Muscle layer of duodenum (tissue), 2 donors: ENCODE data around the gene FAM78A.
"Not testable (repeated sequence)": the region's sequence is repeated elsewhere in the genome, so short reads cannot be mapped to it uniquely, and the experiment has no call there.

Source experiments
- H3K27ac ChIP-seq: one replicate; pipeline ENCODE4 v1.7.0; 2013; ENCODE audit warnings: mild to moderate bottlenecking, low read length
- H3K27me3 ChIP-seq: one replicate; pipeline ENCODE4 v1.7.0; 2013; ENCODE audit warnings: low read depth, mild to moderate bottlenecking, control low read depth, low read length
- H3K36me3 ChIP-seq, 2 donors: one replicate each; pipeline ENCODE4 v1.7.0; 2013; ENCODE audit warnings: low read length in 2 of 2, control low read depth in 1 of 2, mild to moderate bottlenecking in 1 of 2; ENCODE audit not compliant: insufficient read depth in 2 of 2, control insufficient read depth in 1 of 2
- H3K4me1 ChIP-seq, 2 donors: one replicate each; pipeline ENCODE4 v1.7.0; 2013; ENCODE audit warnings: low read length in 2 of 2, mild to moderate bottlenecking in 2 of 2, control low read depth in 1 of 2, moderate library complexity in 1 of 2; ENCODE audit not compliant: insufficient read depth in 2 of 2, control insufficient read depth in 1 of 2
- H3K4me3 ChIP-seq, 2 donors: one replicate each; pipeline ENCODE4 v1.7.0; 2013; ENCODE audit warnings: low read length in 2 of 2, low read depth in 1 of 2, mild to moderate bottlenecking in 1 of 2
- H3K9me3 ChIP-seq, 2 donors: one replicate each; pipeline ENCODE4 v1.7.0; 2013; ENCODE audit warnings: low read length in 2 of 2, control low read depth in 1 of 2, mild to moderate bottlenecking in 1 of 2; ENCODE audit not compliant: control insufficient read depth in 1 of 2
- donor health status: healthy.

The FAM78A gene

DNA sequence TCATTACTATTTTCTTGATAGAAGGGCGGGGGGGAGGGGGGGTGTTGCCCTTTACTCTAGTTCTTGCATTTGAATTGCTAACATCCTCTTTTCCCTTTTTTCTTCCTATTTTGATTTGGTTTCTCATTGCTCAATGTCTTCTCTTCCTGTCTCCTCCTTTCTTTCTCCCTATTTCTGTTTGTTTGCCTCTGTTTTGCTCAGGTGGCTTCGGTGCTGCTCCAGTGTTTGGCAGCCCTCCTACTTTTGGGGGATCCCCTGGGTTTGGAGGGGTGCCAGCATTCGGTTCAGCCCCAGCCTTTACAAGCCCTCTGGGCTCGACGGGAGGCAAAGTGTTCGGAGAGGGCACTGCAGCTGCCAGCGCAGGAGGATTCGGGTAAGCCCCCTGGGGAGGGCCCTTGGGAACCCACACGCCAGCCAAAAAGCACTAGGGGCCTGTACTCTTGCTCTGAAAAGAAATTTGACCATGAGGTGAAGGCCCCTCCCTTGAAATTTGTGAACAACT, 48.3 kb downstream of the FAM78A start:
- no peaks in the 10 kb centered on the region for H3K27me3 ChIP-seq
- H3K4me1 ChIP-seq: peaks cover 0 to 9% of the 10 kb centered on the region in 2 donors
- H3K9me3 ChIP-seq: no peaks in the 10 kb centered on the region
- H3K4me3 ChIP-seq: peak overlapping the region; percentile 19 to 43
- H3K36me3 ChIP-seq: peaks cover 32 to 34% of the 10 kb centered on the region in 2 donors
- no peak overlapping the region for H3K27ac ChIP-seq

DNA sequence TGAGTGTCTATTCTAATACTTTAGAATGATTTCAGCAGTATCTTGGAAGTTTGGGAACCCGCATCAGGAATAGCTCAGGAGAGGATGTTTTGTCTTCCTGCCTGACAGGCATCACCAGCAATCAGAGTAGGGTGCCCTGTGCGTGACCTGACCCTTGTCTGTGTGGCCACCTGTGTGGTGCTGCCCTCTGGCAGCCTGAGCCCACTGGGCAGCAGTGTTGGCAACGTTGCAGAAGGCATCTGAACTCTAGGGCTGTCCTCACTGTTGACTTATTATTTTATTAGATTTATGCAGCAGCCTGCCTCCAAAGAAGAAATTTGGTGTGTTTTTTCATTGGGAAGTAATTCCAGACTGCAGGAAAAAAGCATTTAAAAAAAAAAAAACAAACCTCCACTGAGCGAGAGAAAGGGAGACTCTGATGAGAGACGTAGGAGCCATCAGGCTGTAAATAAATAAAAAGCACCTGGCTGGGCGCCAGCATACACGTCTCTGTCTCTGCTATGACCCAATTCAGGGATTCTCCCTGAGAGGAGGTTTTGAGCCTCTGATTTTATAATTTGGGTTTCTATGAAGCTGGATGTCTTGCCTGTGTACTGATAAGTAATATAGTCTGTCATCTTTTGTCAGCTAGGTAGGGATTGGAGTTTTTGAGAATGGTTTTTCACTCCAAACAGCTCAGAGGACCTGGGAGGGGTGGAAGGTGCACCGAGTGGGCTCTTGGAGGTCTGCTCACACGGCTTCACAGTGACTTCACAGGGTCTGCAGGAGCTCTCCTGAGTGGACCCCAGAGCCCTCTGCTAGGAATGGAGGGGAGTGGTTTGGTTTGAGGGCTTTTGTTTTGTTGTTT, 49.0 kb downstream of the FAM78A start:
- H3K27ac ChIP-seq: no peak overlapping the region
- H3K9me3 ChIP-seq: no peaks in the 10 kb centered on the region
- H3K27me3 ChIP-seq: no peaks in the 10 kb centered on the region
- peaks cover 0 to 9% of the 10 kb centered on the region in 2 donors for H3K4me1 ChIP-seq
- H3K4me3 ChIP-seq: no peak overlapping the region
- H3K36me3 ChIP-seq: peaks cover 31 to 32% of the 10 kb centered on the region in 2 donors

DNA sequence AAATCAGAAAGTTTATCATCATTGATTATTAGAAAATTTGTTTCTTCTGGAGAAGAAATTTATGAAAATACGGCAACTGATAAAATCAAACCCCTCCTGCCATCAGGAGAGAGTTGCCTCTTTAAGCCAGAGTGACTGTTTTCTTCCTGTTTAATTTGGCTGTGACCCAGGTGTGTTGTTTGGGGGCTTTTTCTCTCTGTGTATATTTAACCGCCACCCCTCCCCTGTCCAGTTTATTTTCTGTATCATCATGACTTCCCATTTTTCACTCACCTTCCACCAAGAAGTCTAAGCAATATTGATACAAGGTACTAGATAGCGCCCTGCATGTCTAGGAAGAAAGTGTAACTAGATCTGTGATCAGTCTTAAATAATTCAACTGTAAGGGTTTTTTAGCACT, 50.1 kb downstream of the FAM78A start:
- Histone ChIP-seq H3K4me1 (peaks cover 0 to 9% of the 10 kb centered on the region in 2 donors), H3K4me3 (no peak overlapping the region), H3K27ac (no peak overlapping the region), H3K36me3 (peaks cover 21 to 27% of the 10 kb centered on the region in 2 donors), H3K9me3 (no peaks in the 10 kb centered on the region), H3K27me3 (no peaks in the 10 kb centered on the region)

DNA sequence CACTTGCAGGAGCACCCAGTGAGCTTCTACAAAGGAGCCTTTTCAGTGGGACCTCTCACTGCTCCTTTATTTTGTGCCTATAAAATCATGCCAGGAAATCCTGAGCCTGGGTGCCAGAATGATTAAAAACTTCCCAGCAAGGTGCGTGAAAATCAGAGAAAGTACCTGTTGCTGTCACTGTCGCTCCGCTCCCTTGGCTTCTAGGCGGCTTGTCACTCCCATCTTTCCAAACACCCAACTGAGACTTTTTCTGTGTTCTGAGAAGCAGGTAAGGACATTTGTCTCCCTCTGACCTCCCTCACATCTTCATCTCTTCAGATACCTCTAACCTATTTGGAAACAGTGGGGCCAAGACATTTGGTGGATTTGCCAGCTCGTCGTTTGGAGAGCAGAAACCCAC, 53.9 kb downstream of the FAM78A start:
- Histone ChIP-seq H3K4me3 (no peak overlapping the region), H3K36me3 (peaks cover 20 to 22% of the 10 kb centered on the region in 2 donors)

DNA sequence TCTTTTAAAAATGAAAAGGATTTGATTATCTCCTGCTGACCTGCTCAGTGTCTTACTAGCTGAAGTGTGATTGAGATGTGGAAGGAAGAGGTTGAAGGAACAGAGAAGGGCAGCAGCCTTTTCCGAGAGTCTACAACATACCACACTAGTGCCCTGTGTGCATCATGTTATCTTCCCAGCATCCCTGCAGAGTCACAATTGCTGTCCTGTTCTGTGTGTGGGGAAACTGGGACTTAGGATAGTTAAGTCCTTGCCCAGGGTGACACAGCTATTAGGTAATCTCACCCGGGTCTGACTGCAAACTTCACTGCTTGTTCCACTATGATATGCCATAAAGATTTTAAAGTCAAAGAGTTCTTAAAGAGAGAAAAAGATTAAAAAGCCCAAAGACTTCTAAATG, 55.8 kb downstream of the FAM78A start:
- peaks cover 20 to 22% of the 10 kb centered on the region in 2 donors for H3K36me3 ChIP-seq
- H3K9me3 ChIP-seq: no peaks in the 10 kb centered on the region
- peaks cover 0 to 7% of the 10 kb centered on the region in 2 donors for H3K4me1 ChIP-seq
- no peaks in the 10 kb centered on the region for H3K27me3 ChIP-seq
- H3K4me3 ChIP-seq: no peak overlapping the region
- no peak overlapping the region for H3K27ac ChIP-seq

More for the DNA sequence above, 53.9 kb downstream of the FAM78A start:
- no peaks in the 10 kb centered on the region for H3K9me3 ChIP-seq
- H3K27ac ChIP-seq: no peak overlapping the region
- H3K4me1 ChIP-seq: peaks cover 0 to 7% of the 10 kb centered on the region in 2 donors
- H3K27me3 ChIP-seq: no peaks in the 10 kb centered on the region

DNA sequence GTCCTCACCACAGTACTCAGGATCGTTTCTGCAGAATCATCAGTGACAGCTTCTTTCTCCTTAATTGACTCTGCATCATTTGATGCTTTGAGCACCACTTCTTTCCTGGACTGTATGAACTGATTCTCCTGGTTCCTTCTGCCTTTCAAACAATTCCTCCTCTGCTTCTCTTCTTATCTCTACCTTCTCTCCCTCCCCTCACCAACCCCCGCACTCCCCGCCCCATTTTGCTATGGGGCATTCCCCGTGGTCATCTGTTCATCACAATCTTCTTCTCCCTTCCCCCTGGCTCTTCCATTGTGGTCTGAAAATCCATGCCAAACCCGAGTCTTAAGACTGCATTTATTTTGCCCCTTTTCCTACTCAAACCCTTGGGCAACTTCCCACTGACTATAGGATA, 57.9 kb downstream of the FAM78A start:
- no peak overlapping the region for H3K4me3 ChIP-seq
- peaks cover 16 to 20% of the 10 kb centered on the region in 2 donors for H3K36me3 ChIP-seq

DNA sequence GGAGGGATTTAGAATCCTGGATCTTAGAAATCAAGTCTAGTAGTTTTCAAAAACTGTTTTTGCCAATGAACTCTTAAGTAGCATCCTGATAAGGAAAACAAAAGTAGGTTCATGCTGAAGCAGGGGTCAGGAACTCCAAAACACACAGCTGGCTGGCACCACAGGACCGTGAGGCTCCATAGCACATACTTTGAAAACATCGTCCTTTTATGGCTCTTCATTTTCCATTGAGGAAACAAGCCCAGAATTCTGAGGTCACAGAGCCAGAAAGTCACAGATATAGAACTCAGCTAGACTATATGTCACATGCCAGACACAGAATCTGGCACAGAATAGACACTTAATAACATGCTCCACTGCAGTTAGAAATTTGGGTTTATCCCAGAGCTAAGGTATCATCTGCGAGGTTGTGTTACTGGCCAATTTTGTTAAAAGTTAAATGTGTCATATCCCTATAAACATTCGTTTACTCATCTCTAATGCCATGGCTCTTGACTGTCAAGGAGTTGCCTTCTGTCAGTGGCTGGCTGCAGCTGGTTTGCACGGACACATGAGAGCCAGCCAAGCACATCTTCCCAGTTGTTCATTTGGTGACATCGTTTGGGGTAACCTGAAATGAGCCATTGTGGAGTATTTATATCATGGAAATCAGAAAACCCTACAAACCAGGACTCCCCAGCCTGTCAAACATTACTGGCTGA, 58.8 kb downstream of the FAM78A start:
- Histone ChIP-seq H3K36me3 (peaks cover 16 to 19% of the 10 kb centered on the region in 2 donors), H3K4me1 (peaks cover 0 to 7% of the 10 kb centered on the region in 2 donors), H3K9me3 (no peaks in the 10 kb centered on the region), H3K27ac (no peak overlapping the region), H3K4me3 (no peak overlapping the region), H3K27me3 (no peaks in the 10 kb centered on the region)

More for the DNA sequence above, 57.9 kb downstream of the FAM78A start:
- H3K27ac ChIP-seq: no peak overlapping the region
- H3K9me3 ChIP-seq: no peaks in the 10 kb centered on the region
- H3K4me1 ChIP-seq: peaks cover 0 to 7% of the 10 kb centered on the region in 2 donors
- no peaks in the 10 kb centered on the region for H3K27me3 ChIP-seq

DNA sequence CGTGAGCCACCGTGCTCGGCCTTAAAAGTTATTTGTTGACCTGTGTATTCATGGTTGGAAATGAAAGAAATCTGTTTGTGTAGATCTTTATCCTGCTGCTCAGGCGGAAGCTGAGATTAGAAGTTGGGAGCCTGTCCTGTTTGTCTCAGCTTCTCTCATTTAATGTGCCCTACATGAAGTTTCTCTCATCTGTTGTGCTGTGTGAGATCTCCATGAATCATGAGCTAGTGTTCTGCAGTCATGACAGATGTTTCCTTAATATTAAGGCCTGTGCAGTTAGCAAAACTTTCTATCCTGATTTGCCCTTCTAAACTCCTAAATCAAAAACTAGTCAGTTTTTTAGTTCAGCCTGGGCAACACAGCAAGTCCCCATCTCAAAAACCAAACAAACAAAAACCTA, 59.5 kb downstream of the FAM78A start:
- Histone ChIP-seq H3K4me1 (peaks cover 0 to 7% of the 10 kb centered on the region in 2 donors), H3K27ac (no peak overlapping the region), H3K9me3 (no peaks in the 10 kb centered on the region), H3K36me3 (peaks cover 16 to 19% of the 10 kb centered on the region in 2 donors), H3K27me3 (no peaks in the 10 kb centered on the region), H3K4me3 (no peak overlapping the region)

DNA sequence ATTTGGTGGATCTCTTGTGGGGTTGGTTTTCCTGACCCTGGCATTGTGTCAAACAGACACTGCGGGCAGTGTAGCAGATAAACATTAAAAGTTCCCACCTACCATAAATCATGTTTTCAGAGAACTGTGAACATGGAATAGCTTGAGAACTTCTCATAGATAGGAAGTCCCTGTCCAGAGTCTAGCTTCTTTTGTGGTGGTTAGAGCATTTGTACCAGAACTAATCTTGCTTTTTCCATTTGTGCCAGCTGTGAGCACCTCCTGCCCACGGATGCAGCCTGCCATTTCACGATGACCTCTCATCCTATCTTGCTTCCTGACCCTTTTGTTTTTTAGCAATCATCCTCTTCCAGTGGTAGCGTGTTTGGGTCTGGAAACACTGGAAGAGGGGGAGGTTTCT, 61.4 kb downstream of the FAM78A start:
- H3K9me3 ChIP-seq: peaks cover 0 to 4% of the 10 kb centered on the region in 2 donors
- H3K27me3 ChIP-seq: no peaks in the 10 kb centered on the region
- H3K36me3 ChIP-seq: peaks cover 7 to 31% of the 10 kb centered on the region in 2 donors
- H3K4me1 ChIP-seq: peaks cover 0 to 7% of the 10 kb centered on the region in 2 donors
- no peak overlapping the region for H3K27ac ChIP-seq
- H3K4me3 ChIP-seq: no peak overlapping the region

DNA sequence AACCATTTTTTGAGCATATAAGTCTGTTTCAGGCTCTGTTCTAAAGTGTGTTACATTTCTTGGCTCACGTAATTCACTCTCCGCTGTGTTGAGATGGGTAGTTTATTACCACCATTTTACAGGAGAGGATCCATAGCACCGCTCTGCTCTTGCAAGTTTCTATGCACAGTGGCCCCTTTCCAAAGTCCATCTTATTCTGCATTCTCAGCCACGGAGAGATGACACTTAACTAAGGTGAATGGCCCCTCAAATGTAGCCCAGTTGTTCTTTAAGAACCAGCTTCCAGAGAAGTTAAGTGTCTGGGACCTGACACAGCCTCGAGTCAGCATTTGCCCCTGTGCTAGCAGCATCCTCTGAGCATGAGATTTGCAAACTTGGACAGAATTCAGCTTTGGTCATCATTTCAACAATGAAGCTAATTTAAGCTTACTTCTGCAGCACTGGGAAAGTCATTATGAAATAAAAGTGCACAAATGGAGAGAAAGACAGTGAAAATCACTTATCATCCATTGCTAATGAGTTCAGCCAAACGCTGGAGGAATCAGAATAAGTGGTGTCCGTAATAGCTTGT, 61.9 kb downstream of the FAM78A start:
- no peak overlapping the region for H3K27ac ChIP-seq
- H3K27me3 ChIP-seq: no peaks in the 10 kb centered on the region
- peaks cover 0 to 7% of the 10 kb centered on the region in 2 donors for H3K4me1 ChIP-seq
- peaks cover 0 to 4% of the 10 kb centered on the region in 2 donors for H3K9me3 ChIP-seq
- peaks cover 7 to 28% of the 10 kb centered on the region in 2 donors for H3K36me3 ChIP-seq
- H3K4me3 ChIP-seq: no peak overlapping the region

DNA sequence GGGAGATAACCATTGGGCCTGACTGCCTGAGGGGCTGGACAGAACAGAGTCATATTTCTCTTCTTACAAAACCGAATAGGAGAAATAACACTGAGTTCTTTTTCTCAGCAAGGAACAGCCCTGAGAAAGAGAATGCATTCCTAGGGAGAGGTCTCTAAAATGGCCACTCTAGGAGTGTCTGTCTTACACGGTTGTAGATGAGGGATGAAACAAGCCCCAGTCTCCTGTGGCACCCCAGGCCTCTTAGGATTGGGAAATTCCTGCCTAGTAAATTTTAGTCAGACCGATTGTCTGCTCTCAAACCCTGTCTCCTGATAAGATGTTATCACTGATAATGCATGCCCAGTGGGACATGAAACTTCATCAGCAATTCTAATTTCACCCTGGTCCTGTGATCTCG, 64.4 kb downstream of the FAM78A start:
- H3K36me3 ChIP-seq: peaks cover 7 to 40% of the 10 kb centered on the region in 2 donors
- not testable (repeated sequence) for H3K4me3 ChIP-seq, H3K27me3 ChIP-seq

More for the DNA sequence above, 64.4 kb downstream of the FAM78A start:
- H3K27ac ChIP-seq, H3K4me1 ChIP-seq, H3K9me3 ChIP-seq: not testable (repeated sequence)
